Measurements from ENCODE around the gene SNAP29. TPM values are rescaled to one million over a fixed set of nuclear protein-coding genes. Genes with fewer than 3 reads are reported as not detected.

Gene SNAP29
- total RNA-seq, 4 donors from 2014 or later, result 19.1 to 29.8 (median 22.8) TPM

DNA sequence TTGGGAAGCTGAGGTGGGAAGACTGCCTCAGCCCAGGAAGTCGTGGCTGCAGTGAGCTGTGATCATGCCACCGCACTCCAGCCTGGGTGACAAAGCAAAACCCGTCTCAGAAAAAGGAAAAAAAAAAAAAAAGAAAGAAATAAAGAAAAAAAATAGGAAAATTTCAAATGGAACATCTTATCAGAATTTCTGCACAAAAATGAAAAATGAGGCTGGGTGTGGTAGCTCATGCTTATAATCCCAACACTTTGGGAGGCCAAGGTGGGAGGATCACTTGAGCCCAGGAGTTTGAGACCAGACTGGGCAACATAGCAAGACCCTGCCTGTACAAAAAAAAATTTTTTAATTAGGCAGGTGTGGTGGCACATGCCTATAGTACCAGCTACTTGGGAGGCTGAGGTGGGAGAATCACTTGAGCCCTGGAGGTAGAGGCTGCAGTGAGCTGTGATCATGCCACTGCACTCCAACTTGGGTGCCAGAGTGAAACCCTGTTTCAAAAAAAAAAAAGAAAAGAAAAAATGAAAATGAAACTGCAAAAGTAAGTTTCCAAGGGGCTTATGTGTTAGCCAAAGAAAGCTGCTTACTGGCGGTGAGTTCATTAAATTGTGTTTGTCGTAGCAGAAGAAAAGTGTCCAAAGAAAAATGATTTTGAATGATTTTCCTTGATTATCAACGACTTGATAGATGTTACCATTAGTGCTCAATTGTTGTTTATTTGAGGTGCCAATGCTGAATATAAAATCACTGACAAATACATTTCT lies 50.9 kb downstream of the SNAP29 start:
- 77% methylated on average over 6 of the region's 6 CpGs for WGBS
- H3K27me3 ChIP-seq, result no peaks in the 10 kb centered on the region
- TF ChIP-seq POLR2A (IDR thresholded peaks at IDR 0.05), result no peak
- no peak for TF ChIP-seq EP300 (IDR thresholded peaks at IDR 0.05)
- no peak for TF ChIP-seq POLR2AphosphoS5 (IDR thresholded peaks at IDR 0.05)
- TF ChIP-seq, protein P1, sequence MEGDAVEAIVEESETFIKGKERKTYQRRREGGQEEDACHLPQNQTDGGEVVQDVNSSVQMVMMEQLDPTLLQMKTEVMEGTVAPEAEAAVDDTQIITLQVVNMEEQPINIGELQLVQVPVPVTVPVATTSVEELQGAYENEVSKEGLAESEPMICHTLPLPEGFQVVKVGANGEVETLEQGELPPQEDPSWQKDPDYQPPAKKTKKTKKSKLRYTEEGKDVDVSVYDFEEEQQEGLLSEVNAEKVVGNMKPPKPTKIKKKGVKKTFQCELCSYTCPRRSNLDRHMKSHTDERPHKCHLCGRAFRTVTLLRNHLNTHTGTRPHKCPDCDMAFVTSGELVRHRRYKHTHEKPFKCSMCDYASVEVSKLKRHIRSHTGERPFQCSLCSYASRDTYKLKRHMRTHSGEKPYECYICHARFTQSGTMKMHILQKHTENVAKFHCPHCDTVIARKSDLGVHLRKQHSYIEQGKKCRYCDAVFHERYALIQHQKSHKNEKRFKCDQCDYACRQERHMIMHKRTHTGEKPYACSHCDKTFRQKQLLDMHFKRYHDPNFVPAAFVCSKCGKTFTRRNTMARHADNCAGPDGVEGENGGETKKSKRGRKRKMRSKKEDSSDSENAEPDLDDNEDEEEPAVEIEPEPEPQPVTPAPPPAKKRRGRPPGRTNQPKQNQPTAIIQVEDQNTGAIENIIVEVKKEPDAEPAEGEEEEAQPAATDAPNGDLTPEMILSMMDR (IDR thresholded peaks at IDR 0.05), result no peak
- peaks cover 8% of the 10 kb centered on the region for H3K4me1 ChIP-seq
- H3K36me3 ChIP-seq, result no peaks in the 10 kb centered on the region
- no peaks in the 10 kb centered on the region for H3K9me3 ChIP-seq
- no peak overlapping the region for H3K27ac ChIP-seq
- no peak for DNase-seq (ENCODE audit: low spot score in 2 of 2)
- no peak overlapping the region for H3K4me3 ChIP-seq

DNA sequence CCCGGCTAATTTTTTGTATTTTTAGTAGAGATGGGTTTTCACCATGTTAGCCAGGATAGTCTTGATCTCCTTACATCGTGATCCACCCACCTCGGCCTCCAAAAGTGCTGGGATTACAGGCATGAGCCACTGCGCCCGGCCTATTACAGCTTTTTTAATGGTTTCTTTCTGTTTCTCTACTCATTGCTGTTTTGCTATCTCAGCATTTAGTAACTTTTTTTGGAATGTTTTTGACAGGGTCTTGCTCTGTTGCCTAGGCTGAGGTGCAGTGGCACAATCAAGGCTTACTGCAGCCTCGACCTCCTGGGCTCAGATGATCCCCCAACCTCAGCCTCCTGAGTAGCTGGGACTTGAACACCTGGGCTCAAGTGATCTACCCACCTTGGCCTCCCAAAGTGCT lies 53.7 kb downstream of the SNAP29 start:
- peaks cover 12% of the 10 kb centered on the region for H3K4me1 ChIP-seq
- no peaks in the 10 kb centered on the region for H3K36me3 ChIP-seq
- no peaks in the 10 kb centered on the region for H3K27me3 ChIP-seq
- H3K27ac ChIP-seq, result no peak overlapping the region
- TF ChIP-seq POLR2A (IDR thresholded peaks at IDR 0.05) (no peak), POLR2AphosphoS5 (IDR thresholded peaks at IDR 0.05) (no peak), EP300 (IDR thresholded peaks at IDR 0.05) (no peak)
- TF ChIP-seq, protein P1 (IDR thresholded peaks at IDR 0.05), result no peak
- no peak for DNase-seq (ENCODE audit: low spot score in 2 of 2)
- WGBS, result 87% methylated on average over 6 of the region's 6 CpGs
- H3K4me3 ChIP-seq, result no peak overlapping the region
- no peaks in the 10 kb centered on the region for H3K9me3 ChIP-seq

DNA sequence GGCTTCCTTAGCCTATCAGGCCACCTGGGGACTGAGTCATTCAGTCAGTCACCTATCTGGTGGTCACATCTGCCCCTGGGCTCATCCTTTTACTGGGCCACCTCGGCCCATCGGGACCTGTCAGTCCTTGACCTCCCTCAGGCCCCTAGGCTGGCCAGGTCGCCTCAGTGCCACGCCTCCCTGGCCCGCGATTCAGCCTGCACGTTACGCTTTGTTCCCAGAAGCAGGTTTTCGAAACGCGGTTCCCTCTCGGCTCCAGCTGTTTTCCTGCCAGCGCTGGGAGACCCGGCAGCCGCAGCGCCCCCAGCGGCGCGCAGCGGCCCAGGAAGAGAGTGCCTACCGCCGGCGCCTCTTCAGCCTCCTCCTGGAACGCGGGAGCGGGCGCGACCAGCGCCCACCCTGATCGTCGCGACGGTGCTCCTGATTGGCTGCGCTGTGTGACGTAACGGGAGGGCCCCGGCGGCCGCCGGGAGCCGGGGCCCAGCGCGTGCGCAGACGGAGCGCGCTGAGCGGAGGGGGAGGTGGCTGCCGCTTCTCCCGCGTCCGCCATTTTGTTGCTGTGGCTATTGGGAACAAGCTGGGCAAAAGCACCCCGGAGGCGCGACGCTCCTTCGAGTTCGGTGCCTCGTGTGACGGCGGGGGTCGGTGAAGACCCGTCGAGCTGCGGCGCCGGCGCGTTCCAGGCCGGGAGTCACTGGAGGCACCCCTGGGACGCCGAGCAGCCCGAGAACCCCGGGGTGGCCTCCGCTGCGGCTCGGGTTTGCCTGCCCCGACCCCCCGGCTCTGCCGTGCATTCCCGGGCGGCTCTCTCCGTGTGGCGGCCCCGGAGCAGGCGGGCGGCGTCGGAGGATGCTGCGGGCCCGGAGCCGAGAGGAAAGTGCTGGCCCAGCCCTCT lies 58.4 kb downstream of the SNAP29 start, which contains the start of gene CRKL:
CRKL (plus strand) TSS at position 492 of the 895 bp plus-strand sequence. CDS start 528 bp downstream, outside the sequence.
- DNase-seq (ENCODE audit: low spot score in 2 of 2), result peak; percentile 97
- Histone ChIP-seq H3K36me3 (no peaks in the 10 kb centered on the region), H3K4me3 (peak within 1 kb of the TSS; percentile 100), H3K9me3 (no peaks in the 10 kb centered on the region), H3K27me3 (no peaks in the 10 kb centered on the region), H3K27ac (peak within 1 kb of the TSS; percentile 98), H3K4me1 (peaks cover 43% of the 10 kb centered on the region)
- TF ChIP-seq, protein P1 (IDR thresholded peaks at IDR 0.05), result peak; percentile 89 to 99
- no peak for TF ChIP-seq EP300 (IDR thresholded peaks at IDR 0.05)
- peak; percentile 24 to 73 for TF ChIP-seq POLR2A (IDR thresholded peaks at IDR 0.05)
- peak in 2 of 3 donors; percentile 54 to 60 for TF ChIP-seq POLR2AphosphoS5 (IDR thresholded peaks at IDR 0.05)
- WGBS, result under 1% methylated on average over 26 of the region's 92 CpGs

DNA sequence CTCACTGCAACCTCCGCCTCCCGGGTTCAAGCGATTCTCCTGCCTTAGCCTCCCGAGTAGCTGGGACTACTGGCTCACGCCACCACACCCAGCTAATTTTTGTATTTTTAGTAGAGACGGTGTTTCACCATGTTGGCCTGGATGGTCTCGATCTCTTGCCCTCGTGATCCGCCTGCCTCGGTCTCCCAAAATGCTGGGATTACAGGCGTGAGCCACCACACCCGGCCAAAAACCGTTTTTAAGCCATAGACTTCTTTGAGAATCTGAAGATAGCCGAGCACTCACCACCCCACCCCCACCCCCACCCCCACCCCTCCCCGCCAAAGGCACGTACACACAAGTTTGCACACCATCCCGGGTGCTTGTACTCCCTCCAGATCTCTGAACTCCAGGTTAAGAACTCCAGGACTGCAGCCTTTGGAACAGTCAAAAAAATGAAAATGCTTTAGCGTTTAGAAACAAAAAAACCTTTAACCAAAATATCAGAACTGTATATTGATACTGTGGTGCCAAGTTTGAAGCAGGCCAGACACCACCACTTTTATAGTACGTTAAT lies 59.9 kb downstream of the SNAP29 start:
- TF ChIP-seq POLR2A (IDR thresholded peaks at IDR 0.05), result no peak
- TF ChIP-seq POLR2AphosphoS5 (IDR thresholded peaks at IDR 0.05), result no peak
- TF ChIP-seq, protein P1 (IDR thresholded peaks at IDR 0.05), result no peak
- TF ChIP-seq EP300 (IDR thresholded peaks at IDR 0.05), result no peak
- H3K4me1 ChIP-seq, result peaks cover 47% of the 10 kb centered on the region
- under 1% methylated on average over 19 of the region's 19 CpGs for WGBS

More for the DNA sequence above, 59.9 kb downstream of the SNAP29 start:
- no peak for DNase-seq (ENCODE audit: low spot score in 2 of 2)
- Histone ChIP-seq H3K27ac (peak overlapping the region; percentile 98), H3K4me3 (peak overlapping the region; percentile 100), H3K36me3 (no peaks in the 10 kb centered on the region), H3K27me3 (no peaks in the 10 kb centered on the region), H3K9me3 (no peaks in the 10 kb centered on the region)

Data from suprapubic skin (tissue), 4 donors.